Neural progenitor cell (in vitro differentiated cells): ENCODE measurements around the gene CHST13.

ENCODE experiments used
- EZH2 ChIP-seq: fragments of 200-600 bp; sonication (generic); IDR thresholded peaks from 2 replicates; pipeline ENCODE4 v1.6.1; 2017; ENCODE audit warnings: antibody characterized with exemption, mild to moderate bottlenecking, moderate library complexity
- EZH2phosphoT487 ChIP-seq: fragments of 200-600 bp; sonication (generic); IDR thresholded peaks from 2 replicates; pipeline ENCODE4 v1.6.1; 2017; ENCODE audit warnings: antibody characterized with exemption
- TF ChIP-seq, protein P1 (sequence below): fragments of 200-600 bp; sonication (generic); IDR thresholded peaks from 2 replicates; pipeline ENCODE4 v1.5.1; 2017; ENCODE audit warnings: antibody characterized with exemption, mild to moderate bottlenecking

DNA sequence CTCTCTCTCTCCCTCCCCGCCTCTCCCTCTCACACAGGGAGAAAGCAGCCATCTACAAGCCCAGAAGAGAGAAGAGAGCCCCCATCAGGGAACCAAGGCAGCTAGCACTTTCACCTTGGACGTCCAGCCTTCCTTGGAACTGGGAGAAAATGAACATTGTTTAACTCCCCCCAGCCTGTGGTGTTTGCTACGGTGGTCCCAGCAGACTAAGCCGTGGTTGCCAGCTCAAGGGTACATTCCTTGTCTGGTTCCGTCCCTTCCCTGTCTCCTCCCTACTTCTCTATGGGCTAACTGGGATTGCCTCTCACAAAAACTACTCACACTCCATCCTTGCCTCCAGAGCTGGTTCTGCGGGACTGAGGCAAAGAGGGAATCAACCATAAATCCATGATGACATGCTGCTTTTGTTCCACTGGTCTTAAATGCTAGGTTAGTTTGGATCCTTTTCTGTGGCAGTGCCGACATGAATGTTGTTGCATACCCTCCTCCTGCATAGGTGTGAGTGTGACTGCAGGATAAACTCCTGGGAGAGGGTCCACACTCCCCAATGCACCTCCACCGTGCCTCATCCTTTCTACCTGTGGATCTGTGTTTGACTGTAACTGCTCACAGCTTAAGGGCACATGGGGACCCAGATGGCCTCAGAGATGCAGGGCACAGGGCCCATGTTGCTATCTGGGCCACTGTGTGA, 22.7 kb downstream of the CHST13 start:
- TF ChIP-seq, protein P1, sequence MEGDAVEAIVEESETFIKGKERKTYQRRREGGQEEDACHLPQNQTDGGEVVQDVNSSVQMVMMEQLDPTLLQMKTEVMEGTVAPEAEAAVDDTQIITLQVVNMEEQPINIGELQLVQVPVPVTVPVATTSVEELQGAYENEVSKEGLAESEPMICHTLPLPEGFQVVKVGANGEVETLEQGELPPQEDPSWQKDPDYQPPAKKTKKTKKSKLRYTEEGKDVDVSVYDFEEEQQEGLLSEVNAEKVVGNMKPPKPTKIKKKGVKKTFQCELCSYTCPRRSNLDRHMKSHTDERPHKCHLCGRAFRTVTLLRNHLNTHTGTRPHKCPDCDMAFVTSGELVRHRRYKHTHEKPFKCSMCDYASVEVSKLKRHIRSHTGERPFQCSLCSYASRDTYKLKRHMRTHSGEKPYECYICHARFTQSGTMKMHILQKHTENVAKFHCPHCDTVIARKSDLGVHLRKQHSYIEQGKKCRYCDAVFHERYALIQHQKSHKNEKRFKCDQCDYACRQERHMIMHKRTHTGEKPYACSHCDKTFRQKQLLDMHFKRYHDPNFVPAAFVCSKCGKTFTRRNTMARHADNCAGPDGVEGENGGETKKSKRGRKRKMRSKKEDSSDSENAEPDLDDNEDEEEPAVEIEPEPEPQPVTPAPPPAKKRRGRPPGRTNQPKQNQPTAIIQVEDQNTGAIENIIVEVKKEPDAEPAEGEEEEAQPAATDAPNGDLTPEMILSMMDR: no peak
- TF ChIP-seq EZH2 (no peak), EZH2phosphoT487 (no peak)
